ENCODE results near the gene FOCAD. TPM values are rescaled to one million over a fixed set of nuclear protein-coding genes. Genes with fewer than 3 reads are reported as not detected.

Gene FOCAD
- total RNA-seq, 2 experiments from 2014 or later, result 13.8 to 18.5 TPM

GRCh38 chr9:20903212-20903611, 219.2 kb downstream of the FOCAD start:
- Histone ChIP-seq H2AFZ (ENCODE audit: low read length) (no peak overlapping the region), H3K9me3 (ENCODE audit: low read length) (no peaks in the 10 kb centered on the region), H3K4me1 (ENCODE audit: insufficient read depth, low read length, poor library complexity, severe bottlenecking) (no peaks in the 10 kb centered on the region), H3K36me3 (ENCODE audit: insufficient read depth, low read length) (no peaks in the 10 kb centered on the region), H4K20me1 (ENCODE audit: insufficient read depth, low read length) (no peaks in the 10 kb centered on the region), H3K27ac (ENCODE audit: low read depth, low read length, poor library complexity, severe bottlenecking) (no peak overlapping the region), H3K4me3 (ENCODE audit: low read depth, low read length, poor library complexity, severe bottlenecking) (no peak overlapping the region), H3K4me2 (ENCODE audit: low read length) (no peak overlapping the region), H3K79me2 (ENCODE audit: insufficient read depth, low read depth, low read length) (no peaks in the 10 kb centered on the region), H3K9me2 (ENCODE audit: insufficient read depth, low read length) (no peaks in the 10 kb centered on the region)
- intact Hi-C loops (cut with micrococcal nuclease; ENCODE audit: unreplicated experiment), result no loop called here
- no TSS peak for BruUV-seq (replicated peaks)
- TF ChIP-seq EZH2phosphoT487 (IDR thresholded peaks at IDR 0.05; ENCODE audit: borderline replicate concordance, low read depth, low read length) (no peak), CTCF (conservative IDR thresholded peaks at IDR 0.05; ENCODE audit: low read length) (no peak)
- ChIA-PET CTCF (ENCODE audit: unreplicated experiment) (no interaction called here), POLR2A (no interaction called here)
- no peak for DNase-seq (ENCODE audit: low spot score)

GRCh38 chr9:20904995-20905394, 220.9 kb downstream of the FOCAD start:
- BruUV-seq (replicated peaks), result no TSS peak
- H3K27ac ChIP-seq (ENCODE audit: low read depth, low read length, poor library complexity, severe bottlenecking), result no peak overlapping the region
- no peaks in the 10 kb centered on the region for H4K20me1 ChIP-seq (ENCODE audit: insufficient read depth, low read length)
- H3K79me2 ChIP-seq (ENCODE audit: insufficient read depth, low read depth, low read length), result no peaks in the 10 kb centered on the region
- ChIA-PET POLR2A (interaction anchor here (0.7 kb wide), 1 partner anchor 18 kb away, joined by 3 read pairs; no protein-coding TSS in a partner anchor), CTCF (ENCODE audit: unreplicated experiment) (no interaction called here)
- H3K36me3 ChIP-seq (ENCODE audit: insufficient read depth, low read length), result no peaks in the 10 kb centered on the region
- TF ChIP-seq CTCF (conservative IDR thresholded peaks at IDR 0.05; ENCODE audit: low read length) (no peak), EZH2phosphoT487 (IDR thresholded peaks at IDR 0.05; ENCODE audit: borderline replicate concordance, low read depth, low read length) (no peak)
- intact Hi-C loops (cut with micrococcal nuclease; ENCODE audit: unreplicated experiment), result no loop called here
- H3K9me3 ChIP-seq (ENCODE audit: low read length), result no peaks in the 10 kb centered on the region
- H3K4me3 ChIP-seq (ENCODE audit: low read depth, low read length, poor library complexity, severe bottlenecking), result no peak overlapping the region
- H3K4me2 ChIP-seq (ENCODE audit: low read length), result no peak overlapping the region
- no peaks in the 10 kb centered on the region for H3K4me1 ChIP-seq (ENCODE audit: insufficient read depth, low read length, poor library complexity, severe bottlenecking)
- no peak overlapping the region for H2AFZ ChIP-seq (ENCODE audit: low read length)
- H3K9me2 ChIP-seq (ENCODE audit: insufficient read depth, low read length), result no peaks in the 10 kb centered on the region
- DNase-seq (ENCODE audit: low spot score), result no peak

- Histone ChIP-seq H3K36me3 (ENCODE audit: insufficient read depth, low read length) (no peaks in the 10 kb centered on the region), H3K4me3 (ENCODE audit: low read depth, low read length, poor library complexity, severe bottlenecking) (no peak overlapping the region), H2AFZ (ENCODE audit: low read length) (no peak overlapping the region), H3K79me2 (ENCODE audit: insufficient read depth, low read depth, low read length) (no peaks in the 10 kb centered on the region), H4K20me1 (ENCODE audit: insufficient read depth, low read length) (no peaks in the 10 kb centered on the region), H3K9me2 (ENCODE audit: insufficient read depth, low read length) (no peaks in the 10 kb centered on the region), H3K4me2 (ENCODE audit: low read length) (no peak overlapping the region), H3K4me1 (ENCODE audit: insufficient read depth, low read length, poor library complexity, severe bottlenecking) (no peaks in the 10 kb centered on the region), H3K9me3 (ENCODE audit: low read length) (no peaks in the 10 kb centered on the region), H3K27ac (ENCODE audit: low read depth, low read length, poor library complexity, severe bottlenecking) (no peak overlapping the region)
- BruUV-seq (replicated peaks), result no TSS peak
- ChIA-PET CTCF (ENCODE audit: unreplicated experiment) (no interaction called here), POLR2A (no interaction called here)
- no peak for DNase-seq (ENCODE audit: low spot score)
- intact Hi-C loops (cut with micrococcal nuclease; ENCODE audit: unreplicated experiment), result no loop called here
- TF ChIP-seq EZH2phosphoT487 (IDR thresholded peaks at IDR 0.05; ENCODE audit: borderline replicate concordance, low read depth, low read length) (no peak), CTCF (conservative IDR thresholded peaks at IDR 0.05; ENCODE audit: low read length) (no peak)
Observed at GRCh38 chr9:20906326-20906725, 222.3 kb downstream of the FOCAD start.
